ENCODE data around the gene BBS4. TPM values are rescaled to one million over a fixed set of nuclear protein-coding genes. Genes with fewer than 3 reads are reported as not detected.

BBS4 gene
- total and polyA plus RNA-seq, 9 of the 15 experiments (the other 6 are each of a cell fraction or from before 2014, with no cell fraction given) = 25.1 to 80.7 (median 38.9) TPM

GRCh38 chr15:72771329-72771725 lies 85.3 kb downstream of the BBS4 start (continued):
- TF ChIP-seq ZBTB40 (IDR thresholded peaks at IDR 0.05) (no peak), ZBTB40 (CRISPR knock-in tag; IDR thresholded peaks at IDR 0.05) (no peak), TFAP4 (CRISPR knock-in tag; IDR thresholded peaks at IDR 0.05; ENCODE audit: borderline replicate concordance) (no peak), ZBTB34 (CRISPR knock-in tag; IDR thresholded peaks at IDR 0.05) (no peak), MLLT1 (IDR thresholded peaks at IDR 0.05) (no peak), ZNF717 (CRISPR knock-in tag; IDR thresholded peaks at IDR 0.05) (no peak), RAD21 (CRISPR knock-in tag; conservative IDR thresholded peaks at IDR 0.05 in 1 of 2, IDR thresholded peaks at IDR 0.05 in 1 of 2) (no peak), SRSF3 (IDR thresholded peaks at IDR 0.05; ENCODE audit: insufficient read depth, low read length) (no peak), CBX2 (IDR thresholded peaks at IDR 0.05; ENCODE audit: insufficient read depth, low read length, poor library complexity, severe bottlenecking) (no peak)

All from K562 (cell line).